NT2/D1 (cell line): ENCODE data around the gene KRT78.

Source experiments
- SUZ12 ChIP-seq: IDR thresholded peaks from 2 replicates; pipeline ENCODE4 v1.6.1; 2011; ENCODE audit not compliant: insufficient read length, insufficient read depth; ENCODE audit errors: extremely low read depth
- YY1 ChIP-seq: IDR thresholded peaks from 2 replicates; pipeline ENCODE4 v1.6.1; 2011; ENCODE audit not compliant: insufficient read length, insufficient read depth
- ZNF274 ChIP-seq: IDR thresholded peaks from 2 replicates; pipeline ENCODE4 v1.6.1; 2011; ENCODE audit warnings: mild to moderate bottlenecking, low read depth, low read length

- TF ChIP-seq ZNF274 (no peak), SUZ12 (no peak), YY1 (no peak)
Measured at GRCh38 chr12:52818388-52818787, 30.4 kb downstream of the KRT78 start.
